K562 (cell line): Measurements from ENCODE around the gene TENM4. TPM values are rescaled to one million over a fixed set of nuclear protein-coding genes. Genes with fewer than 3 reads are reported as not detected.

Experiments
- ATAC-seq: fragments of 200-7000 bp; cut with Tn5 transposase; 3 replicates; pipeline ENCODE4 v1.9.1; 2020; ENCODE audit warnings: moderate library complexity
- BruUV-seq: library from RNA; stranded (reverse); fragments of 400-500 nt; replicated peaks from 2 replicates; lab custom pipeline; 2021; lab: Mats Ljungman, UMichigan
- CTCF ChIA-PET: fragments of 300-600 bp; formaldehyde crosslinking; extraction: SDS; loops from one replicate; lab custom pipeline; 2021; ENCODE audit warnings: low intra/inter-chr PET ratio; lab: Yijun Ruan, JAX
- POLR2A ChIA-PET: fragments of 300-600, 350-650 bp; sonication (Branson Sonifier 250); formaldehyde crosslinking; extraction: SDS; loops from one replicate; lab custom pipeline; 2021; ENCODE audit warnings: antibody characterized with exemption, inconsistent platforms; lab: Yijun Ruan, JAX
- DNase-seq, 4 experiments: peaks; one replicate each; pipeline versions ENCODE4 v3.0.0 to v3.0.0-alpha.2; 2011 to 2018; ENCODE audit warnings: low spot score in 3 of 4, mixed read lengths in 3 of 4; ENCODE audit errors: extremely low read depth in 1 of 4
- FAIRE-seq: peaks from 2 replicates; lab custom pipeline; 2011; peaks lifted over from hg19 to GRCh38; lab: Jason Lieb, UNC
- H2AFZ ChIP-seq: 2 replicates; pipeline ENCODE4 v1.6.0; 2011; ENCODE audit warnings: low read depth, low read length, control low read depth, inconsistent platforms
- H3K27ac ChIP-seq: fragments of 200-600 bp; 3 replicates; pipeline ENCODE4 v1.8.0; 2011; ENCODE audit warnings: low read depth, mild to moderate bottlenecking, control low read depth, inconsistent platforms, low read length, moderate library complexity, mixed read lengths; ENCODE audit errors: extremely low read depth
- H3K27me3 ChIP-seq, 2 experiments: fragments of 300-600 bp in 1 of 2; 2 replicates in 1 of 2; 3 replicates in 1 of 2; pipeline versions ENCODE4 v1.6.0 to v1.8.0; 2011; ENCODE audit warnings: inconsistent platforms in 2 of 2, low read length in 2 of 2, mild to moderate bottlenecking in 1 of 2, mixed read lengths in 1 of 2, moderate library complexity in 1 of 2; ENCODE audit not compliant: control insufficient read depth in 2 of 2, insufficient read depth in 2 of 2
- H3K36me3 ChIP-seq: fragments of 300-600 bp; 3 replicates; pipeline ENCODE4 v1.8.0; 2011; ENCODE audit warnings: mild to moderate bottlenecking, low read length, inconsistent platforms; ENCODE audit not compliant: control insufficient read depth, insufficient read depth
- H3K4me1 ChIP-seq, 2 experiments: fragments of 200-600 bp in 1 of 2; replicated peaks in 1 of 2; 2 replicates in 1 of 2; 3 replicates in 1 of 2; pipeline versions ENCODE4 v1.5.1 to v1.8.0; 2011; ENCODE audit warnings: inconsistent platforms in 2 of 2, low read length in 2 of 2, mild to moderate bottlenecking in 1 of 2, mixed read lengths in 1 of 2, moderate library complexity in 1 of 2; ENCODE audit not compliant: control insufficient read depth in 2 of 2, insufficient read depth in 2 of 2
- H3K4me2 ChIP-seq: 2 replicates; pipeline ENCODE4 v1.6.1; 2011; ENCODE audit warnings: low read length, control low read depth, inconsistent platforms, mixed read lengths; ENCODE audit not compliant: insufficient read depth
- H3K4me3 ChIP-seq: fragments of 200-600 bp; sonication (generic), shearing (Covaris generic); 2 replicates; pipeline ENCODE4 v1.5.1; 2016; ENCODE audit warnings: control low read depth, inconsistent platforms
- H3K79me2 ChIP-seq: fragments of 200-600 bp; 3 replicates; pipeline ENCODE4 v1.8.0; 2011; ENCODE audit warnings: low read length, inconsistent platforms; ENCODE audit not compliant: control insufficient read depth, insufficient read depth
- H3K9ac ChIP-seq, 2 experiments: 2 replicates each; pipeline versions ENCODE4 v1.6.0 to v1.6.1; 2011; ENCODE audit warnings: low read depth in 2 of 2, low read length in 2 of 2, control low read depth in 1 of 2, inconsistent platforms in 1 of 2, mild to moderate bottlenecking in 1 of 2, mixed read lengths in 1 of 2; ENCODE audit not compliant: insufficient read depth in 1 of 2
- H3K9me1 ChIP-seq: one replicate; pipeline ENCODE4 v1.6.0; 2011; ENCODE audit warnings: inconsistent platforms, mild to moderate bottlenecking, low read length, moderate library complexity; ENCODE audit not compliant: control insufficient read depth, insufficient read depth
- H3K9me3 ChIP-seq: replicated peaks from 2 replicates; pipeline ENCODE4 v1.5.1; 2011; ENCODE audit warnings: low read depth, low read length, inconsistent platforms; ENCODE audit not compliant: control insufficient read depth, insufficient read depth
- H4K20me1 ChIP-seq: replicated peaks from 2 replicates; pipeline ENCODE4 v1.6.1; 2011; ENCODE audit warnings: low read length, inconsistent platforms, mixed read lengths; ENCODE audit not compliant: control insufficient read depth, insufficient read depth
- BCOR ChIP-seq: fragments of 450-650 bp; IDR thresholded peaks from 2 replicates; pipeline ENCODE4 v1.6.1; 2016
- ETS1 ChIP-seq: conservative IDR thresholded peaks from 2 replicates; pipeline ENCODE4 v1.6.1; 2011; ENCODE audit warnings: low read depth, mild to moderate bottlenecking, low read length; ENCODE audit not compliant: control insufficient read depth
- HMGXB4 ChIP-seq: sonication (generic); formaldehyde crosslinking; IDR thresholded peaks from 2 replicates; pipeline ENCODE4 v1.8.1; 2023; ENCODE audit warnings: mild to moderate bottlenecking, missing genetic modification reagents
- KDM5B ChIP-seq: fragments of 200-600 bp; sonication (generic); IDR thresholded peaks from 2 replicates; pipeline ENCODE4 v1.6.1; 2012; ENCODE audit warnings: low read depth, mild to moderate bottlenecking, moderate library complexity, low read length, control low read depth, inconsistent platforms; ENCODE audit not compliant: insufficient replicate concordance
- KLF10 ChIP-seq: fragments of 250-450 bp; sonication (Bioruptor Pico); IDR thresholded peaks from 2 replicates; pipeline ENCODE4 v1.6.1; 2021; ENCODE audit warnings: matching md5 sums
- KLF13 ChIP-seq: fragments of 450-650 bp; IDR thresholded peaks from 2 replicates; pipeline ENCODE4 v1.6.1; 2016; ENCODE audit warnings: missing genetic modification characterization, low read depth, mild to moderate bottlenecking, missing compliant biosample characterization, moderate library complexity, borderline replicate concordance
- NCOA1 ChIP-seq: fragments of 450-650 bp; IDR thresholded peaks from 2 replicates; pipeline ENCODE4 v1.6.1; 2016; ENCODE audit warnings: low read depth
- PRPF4 ChIP-seq: fragments of 200-400 bp; formaldehyde crosslinking; IDR thresholded peaks from one replicate; pipeline ENCODE4 v1.6.1; 2017; ENCODE audit warnings: low read length, low read depth, mild to moderate bottlenecking; ENCODE audit not compliant: insufficient read depth, poor library complexity, severe bottlenecking
- RNF2 ChIP-seq: sonication (generic); IDR thresholded peaks from 2 replicates; pipeline ENCODE4 v1.6.1; 2016
- TFE3 ChIP-seq: fragments of 450-650 bp; formaldehyde crosslinking; IDR thresholded peaks from 2 replicates; pipeline ENCODE4 v1.4.0; 2020; ENCODE audit warnings: mild to moderate bottlenecking, mixed read lengths
- ZBTB5 ChIP-seq: fragments of 450-650 bp; IDR thresholded peaks from 2 replicates; pipeline ENCODE4 v1.6.1; 2017; ENCODE audit warnings: antibody characterized with exemption
- ZNF3 ChIP-seq: fragments of 250-450 bp; sonication (Bioruptor Pico); IDR thresholded peaks from 2 replicates; pipeline ENCODE4 v1.5.0; 2021; ENCODE audit warnings: mild to moderate bottlenecking, moderate library complexity
- WGBS: fragments of 100-300 bp; shearing (Covaris generic); methylation state at CpG from one replicate; pipeline ENCODE4 v1.1.6; 2016; ENCODE audit warnings: low coverage, mixed read lengths; ENCODE audit not compliant: insufficient coverage; ENCODE audit errors: missing lambda C conversion rate; 5-methylcytosine and 5-hydroxymethylcytosine counted together
- in situ Hi-C: fragments of 300-500 bp; cut with MboI; formaldehyde crosslinking; loops from 4 replicates; pipeline ENCODE4 v1.15.0; 2018; ENCODE audit warnings: inconsistent platforms, mixed read lengths
- intact Hi-C: fragments of 100-400 bp; cut with micrococcal nuclease; formaldehyde crosslinking; loops from 2 replicates; pipeline ENCODE4 v1.14.2; 2022
- polyA plus RNA-seq, 8 experiments: library from polyadenylated mRNA; depleted of rRNA in 4 of 8; stranded (reverse) in 5 of 8; unstranded in 3 of 8; fragments of >200 nt; fragmentation: Nextera tagmentation in 2 of 8; fragmentation: Illumina TruSeq in 1 of 8; extraction: Ambion mirVana in 2 of 8; extraction: Trizol in 1 of 8; gene quantifications; 2 replicates each; pipeline versions ENCODE4 v1.2.1 to v1.2.3, GENCODE V29; 2011 to 2014; ENCODE audit warnings: inconsistent platforms in 1 of 8, missing spikeins in 1 of 8
- total RNA-seq, 7 experiments: library from RNA; depleted of rRNA in 6 of 7; stranded (reverse); fragments of >200 nt in 6 of 7; fragmentation: Illumina TruSeq in 2 of 7; extraction: Trizol in 2 of 7; gene quantifications; 2 replicates each; pipeline versions ENCODE4 v1.2.1 to v1.2.3, GENCODE V29; 2011 to 2021; ENCODE audit warnings: low replicate concordance in 1 of 7

The TENM4 gene
- total and polyA plus RNA-seq, 9 of the 15 experiments (the other 6 are each of a cell fraction or from before 2014, with no cell fraction given) = 0.16 TPM; not detected in 8

GRCh38 chr11:78878631-78879030, 562.2 kb downstream of the TENM4 start:
- Histone ChIP-seq H3K4me2 (no peak overlapping the region), H3K4me3 (no peak overlapping the region), H3K9me3 (no peaks in the 10 kb centered on the region), H3K36me3 (no peaks in the 10 kb centered on the region), H4K20me1 (no peaks in the 10 kb centered on the region), H3K27me3 (no peaks in the 10 kb centered on the region), H2AFZ (no peak overlapping the region), H3K9ac (no peak overlapping the region), H3K79me2 (no peaks in the 10 kb centered on the region), H3K4me1 (no peaks in the 10 kb centered on the region), H3K9me1 (no peaks in the 10 kb centered on the region), H3K27ac (no peak overlapping the region)
- no peak for TF ChIP-seq TFE3
- TF ChIP-seq ETS1 = no peak
- TF ChIP-seq ZNF3 (CRISPR knock-in tag) = no peak
- TF ChIP-seq NCOA1 = no peak
- no peak for TF ChIP-seq RNF2
- no peak for TF ChIP-seq KLF13
- TF ChIP-seq PRPF4 = no peak
- TF ChIP-seq HMGXB4 = no peak
- TF ChIP-seq BCOR = no peak
- TF ChIP-seq ZBTB5 = no peak
- TF ChIP-seq KDM5B = no peak
- TF ChIP-seq KLF10 (CRISPR knock-in tag) = no peak
- no peak for ATAC-seq
- ChIA-PET POLR2A (interaction anchor here (1.2 kb wide), 1 partner anchor 8 kb away, joined by 3 read pairs; no protein-coding TSS in a partner anchor), CTCF (no interaction called here)
- no TSS peak for BruUV-seq
- WGBS = 4% methylated on average over 2 of the region's 2 CpGs
- intact Hi-C loops (no loop called here), in situ Hi-C loops (no loop called here)
- FAIRE-seq = no peak
- no peak for DNase-seq
